ENCODE data around the gene BSPRY.
"Not testable (repeated sequence)": the region's sequence is repeated elsewhere in the genome, so short reads cannot be mapped to it uniquely, and the experiment has no call there.

The BSPRY gene

GRCh38 chr9:113398796-113399195 lies 49.5 kb downstream of the BSPRY start:
- Histone ChIP-seq H3K27me3 (ENCODE audit: insufficient read depth, low read length) (no peaks in the 10 kb centered on the region), H2AFZ (ENCODE audit: low read depth, low read length) (no peak overlapping the region), H3K4me3 (ENCODE audit: low read length) (no peak overlapping the region), H3K36me3 (ENCODE audit: insufficient read depth, low read length) (peaks cover 3% of the 10 kb centered on the region), H3K9me3 (ENCODE audit: low read length) (peaks cover 2% of the 10 kb centered on the region), H3K4me1 (ENCODE audit: insufficient read depth, low read length) (peaks cover 9% of the 10 kb centered on the region)

GRCh38 chr9:113399646-113400200 lies 50.4 kb downstream of the BSPRY start:
- H3K4me3 ChIP-seq (ENCODE audit: low read length) = peak overlapping the region; percentile 67
- peaks cover 9% of the 10 kb centered on the region for H3K4me1 ChIP-seq (ENCODE audit: insufficient read depth, low read length)
- H3K9me3 ChIP-seq (ENCODE audit: low read length) = peaks cover 2% of the 10 kb centered on the region
- H3K36me3 ChIP-seq (ENCODE audit: insufficient read depth, low read length) = peaks cover 3% of the 10 kb centered on the region
- no peaks in the 10 kb centered on the region for H3K27me3 ChIP-seq (ENCODE audit: insufficient read depth, low read length)
- H2AFZ ChIP-seq (ENCODE audit: low read depth, low read length) = no peak overlapping the region

DNA sequence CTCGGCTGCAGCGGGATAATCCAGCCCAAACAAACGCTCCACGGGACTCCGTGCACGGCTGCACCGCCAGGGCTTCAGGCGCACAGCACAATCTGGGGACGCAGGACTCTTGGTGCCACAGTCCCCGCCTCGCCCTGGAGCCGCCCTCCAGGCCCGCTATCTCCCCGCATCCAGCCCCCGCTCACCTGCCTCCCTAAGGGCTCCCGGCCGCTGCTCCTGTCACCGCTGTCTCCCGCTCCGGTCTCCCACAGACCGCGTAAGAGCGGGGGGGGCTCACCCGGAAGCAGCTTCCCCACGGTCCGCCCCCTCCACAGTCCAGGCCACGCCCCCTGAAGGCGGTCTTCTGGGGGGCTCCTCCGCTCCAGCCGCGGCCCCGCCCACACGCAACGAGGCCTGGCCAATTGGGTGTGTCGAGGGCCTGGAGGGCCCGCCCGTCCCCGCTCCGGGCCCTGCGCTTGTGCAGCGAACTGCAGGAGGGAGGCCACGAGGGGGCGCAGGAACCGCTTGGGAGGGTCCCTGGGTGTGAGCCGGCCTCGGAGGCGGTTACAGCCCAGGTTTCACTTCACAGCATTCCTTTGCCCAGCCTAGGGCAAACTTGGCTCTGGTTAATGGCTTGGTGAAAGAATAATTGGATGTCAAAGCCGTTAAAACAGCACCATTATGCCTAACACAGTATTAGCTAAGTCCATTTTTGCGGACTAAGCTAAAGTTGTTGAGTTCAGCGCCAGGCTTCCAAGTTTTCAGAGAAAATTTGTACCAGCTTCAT lies 51.9 kb downstream of the BSPRY start, which contains the start of gene ALAD:
TSS of gene ALAD (minus strand) at position 258 of the 766 bp plus-strand sequence. CDS start 7,725 bp downstream, outside the sequence.
- no peaks in the 10 kb centered on the region for H3K9me3 ChIP-seq (ENCODE audit: low read length)
- no peaks in the 10 kb centered on the region for H3K27me3 ChIP-seq (ENCODE audit: insufficient read depth, low read length)
- H2AFZ ChIP-seq (ENCODE audit: low read depth, low read length) = peak within 1 kb of the TSS; percentile 93
- H3K4me1 ChIP-seq (ENCODE audit: insufficient read depth, low read length) = peaks cover 9% of the 10 kb centered on the region
- H3K4me3 ChIP-seq (ENCODE audit: low read length) = peak within 1 kb of the TSS; percentile 67
- H3K36me3 ChIP-seq (ENCODE audit: insufficient read depth, low read length) = peaks cover 3% of the 10 kb centered on the region

DNA sequence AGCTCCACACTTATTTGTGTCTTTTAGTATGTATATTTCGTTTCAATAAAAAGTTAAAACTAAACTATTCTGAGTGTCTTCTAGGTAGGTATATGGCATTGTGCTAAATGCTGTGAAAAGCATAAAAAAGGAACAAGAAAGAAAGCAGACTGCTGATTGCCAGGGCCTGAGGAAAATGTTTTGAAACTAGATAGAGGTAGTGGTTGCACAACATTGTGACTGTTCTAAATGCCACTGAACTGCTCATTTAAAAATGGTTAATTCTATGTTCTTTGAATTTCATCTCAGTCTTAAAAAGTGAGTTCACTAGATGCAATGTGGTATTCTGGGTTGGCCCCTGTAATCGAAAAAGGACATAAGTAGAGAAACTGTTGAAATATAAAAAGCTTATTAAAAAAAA lies 54.3 kb downstream of the BSPRY start:
- no peak overlapping the region for H2AFZ ChIP-seq (ENCODE audit: low read depth, low read length)
- H3K36me3 ChIP-seq (ENCODE audit: insufficient read depth, low read length) = peaks cover 17% of the 10 kb centered on the region
- no peak overlapping the region for H3K4me3 ChIP-seq (ENCODE audit: low read length)
- peaks cover 9% of the 10 kb centered on the region for H3K4me1 ChIP-seq (ENCODE audit: insufficient read depth, low read length)
- no peaks in the 10 kb centered on the region for H3K9me3 ChIP-seq (ENCODE audit: low read length)
- H3K27me3 ChIP-seq (ENCODE audit: insufficient read depth, low read length) = no peaks in the 10 kb centered on the region

DNA sequence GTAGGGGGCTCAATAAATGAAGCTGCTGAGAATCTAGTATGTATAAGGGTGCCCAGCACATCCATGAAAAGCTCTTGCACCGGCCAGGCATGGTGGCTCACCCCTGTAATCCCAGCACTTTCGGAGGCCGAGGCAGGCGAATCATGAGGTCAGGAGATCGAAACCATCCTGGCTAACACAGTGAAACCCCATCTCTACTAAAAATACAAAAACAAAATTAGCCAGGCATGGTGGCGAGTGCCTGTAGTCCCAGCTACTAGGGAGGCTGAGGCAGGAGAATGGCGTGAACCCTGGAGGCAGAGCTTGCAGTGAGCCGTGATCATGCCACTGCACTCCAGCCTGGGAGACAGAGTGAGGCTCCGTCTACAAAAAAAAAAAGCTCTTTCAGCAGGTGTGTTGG lies 57.0 kb downstream of the BSPRY start:
- H3K4me3 ChIP-seq (ENCODE audit: low read length); H3K9me3 ChIP-seq (ENCODE audit: low read length); H3K27me3 ChIP-seq (ENCODE audit: insufficient read depth, low read length); H2AFZ ChIP-seq (ENCODE audit: low read depth, low read length): not testable (repeated sequence)
- H3K4me1 ChIP-seq (ENCODE audit: insufficient read depth, low read length) = peaks cover 12% of the 10 kb centered on the region
- peaks cover 20% of the 10 kb centered on the region for H3K36me3 ChIP-seq (ENCODE audit: insufficient read depth, low read length)

GRCh38 chr9:113406873-113407511 lies 57.7 kb downstream of the BSPRY start:
- H3K36me3 ChIP-seq (ENCODE audit: insufficient read depth, low read length) = peaks cover 20% of the 10 kb centered on the region
- not testable (repeated sequence) for H2AFZ ChIP-seq (ENCODE audit: low read depth, low read length); H3K9me3 ChIP-seq (ENCODE audit: low read length); H3K4me3 ChIP-seq (ENCODE audit: low read length); H3K4me1 ChIP-seq (ENCODE audit: insufficient read depth, low read length); H3K27me3 ChIP-seq (ENCODE audit: insufficient read depth, low read length)

GRCh38 chr9:113409481-113409880 lies 60.1 kb downstream of the BSPRY start:
- Histone ChIP-seq H2AFZ (ENCODE audit: low read depth, low read length) (peak overlapping the region; percentile 70), H3K9me3 (ENCODE audit: low read length) (no peaks in the 10 kb centered on the region), H3K36me3 (ENCODE audit: insufficient read depth, low read length) (peaks cover 20% of the 10 kb centered on the region), H3K4me1 (ENCODE audit: insufficient read depth, low read length) (peaks cover 7% of the 10 kb centered on the region), H3K27me3 (ENCODE audit: insufficient read depth, low read length) (no peaks in the 10 kb centered on the region), H3K4me3 (ENCODE audit: low read length) (peak overlapping the region; percentile 64)

DNA sequence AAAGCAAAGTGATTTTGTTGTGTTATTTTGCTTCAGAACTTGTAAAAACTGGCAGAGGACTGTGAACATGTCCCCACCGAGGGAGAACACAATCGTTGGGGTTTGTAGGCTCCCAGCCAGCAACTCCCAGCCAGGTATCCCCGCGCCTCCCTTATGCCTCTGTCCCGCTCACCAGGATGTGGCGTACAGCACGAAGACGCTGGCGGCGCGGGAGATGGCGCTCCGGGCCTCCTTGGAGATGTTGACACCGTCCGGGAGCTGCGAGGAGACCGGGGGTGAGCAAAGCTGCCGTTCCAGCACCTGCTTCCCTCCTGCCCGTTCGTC lies 60.5 kb downstream of the BSPRY start:
- no peaks in the 10 kb centered on the region for H3K27me3 ChIP-seq (ENCODE audit: insufficient read depth, low read length)
- H2AFZ ChIP-seq (ENCODE audit: low read depth, low read length) = peak overlapping the region; percentile 70
- peaks cover 20% of the 10 kb centered on the region for H3K36me3 ChIP-seq (ENCODE audit: insufficient read depth, low read length)
- peak overlapping the region; percentile 64 for H3K4me3 ChIP-seq (ENCODE audit: low read length)
- H3K9me3 ChIP-seq (ENCODE audit: low read length) = no peaks in the 10 kb centered on the region
- peaks cover 7% of the 10 kb centered on the region for H3K4me1 ChIP-seq (ENCODE audit: insufficient read depth, low read length)

DNA sequence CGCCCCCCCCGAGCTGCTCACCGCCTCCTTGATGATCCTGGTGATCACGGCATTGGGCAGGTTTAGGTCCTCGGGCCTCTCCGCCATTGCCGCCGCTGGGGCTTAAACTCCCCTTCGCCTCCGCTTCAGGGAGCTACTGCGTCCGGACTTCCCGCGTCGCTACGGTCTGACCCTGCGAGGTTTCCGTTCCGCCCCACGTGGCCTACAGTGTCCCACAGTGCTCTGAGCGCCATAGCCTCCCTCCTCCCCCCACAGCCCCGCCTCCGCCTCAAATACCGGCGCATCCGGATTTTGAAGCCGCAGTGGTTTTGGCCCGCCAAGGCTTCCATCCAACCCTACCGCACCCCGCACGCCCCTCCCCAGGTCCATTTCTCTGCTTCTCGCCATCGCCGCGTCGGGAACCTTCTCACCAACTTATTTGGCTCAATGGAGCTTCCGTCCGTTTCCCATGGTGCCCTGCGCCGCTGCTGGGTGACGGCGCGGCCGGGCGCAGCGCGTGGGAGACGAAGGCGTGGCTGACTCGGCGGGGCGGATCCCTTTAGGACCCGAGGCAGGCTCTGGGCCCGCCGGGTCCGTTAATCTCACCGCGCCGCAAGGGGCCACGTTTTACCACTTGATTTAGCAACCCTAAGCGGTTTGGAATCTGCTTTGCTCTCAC lies 61.0 kb downstream of the BSPRY start, which contains the start of the genes C9orf43 and POLE3:
TSS of gene C9orf43 (plus strand) at position 541 of the 658 bp plus-strand sequence. CDS start 2,747 bp downstream, outside the sequence.
TSS of gene POLE3 (minus strand) at position 469 of the 658 bp plus-strand sequence. CDS start at position 87, 382 bp downstream.
- H2AFZ ChIP-seq (ENCODE audit: low read depth, low read length) = peak within 1 kb of the TSS; percentile 70

GRCh38 chr9:113416149-113416721 lies 66.9 kb downstream of the BSPRY start:
- H3K9me3 ChIP-seq (ENCODE audit: low read length) = no peaks in the 10 kb centered on the region
- H2AFZ ChIP-seq (ENCODE audit: low read depth, low read length) = no peak overlapping the region
- no peak overlapping the region for H3K4me3 ChIP-seq (ENCODE audit: low read length)
- no peaks in the 10 kb centered on the region for H3K27me3 ChIP-seq (ENCODE audit: insufficient read depth, low read length)
- no peaks in the 10 kb centered on the region for H3K4me1 ChIP-seq (ENCODE audit: insufficient read depth, low read length)
- H3K36me3 ChIP-seq (ENCODE audit: insufficient read depth, low read length) = no peaks in the 10 kb centered on the region

More for the DNA sequence above, 61.0 kb downstream of the BSPRY start, which contains the start of the genes C9orf43 and POLE3:
- H3K9me3 ChIP-seq (ENCODE audit: low read length) = no peaks in the 10 kb centered on the region
- H3K27me3 ChIP-seq (ENCODE audit: insufficient read depth, low read length) = no peaks in the 10 kb centered on the region
- H3K4me1 ChIP-seq (ENCODE audit: insufficient read depth, low read length) = peaks cover 7% of the 10 kb centered on the region
- peaks cover 20% of the 10 kb centered on the region for H3K36me3 ChIP-seq (ENCODE audit: insufficient read depth, low read length)
- peak within 1 kb of the TSS; percentile 64 for H3K4me3 ChIP-seq (ENCODE audit: low read length)

DNA sequence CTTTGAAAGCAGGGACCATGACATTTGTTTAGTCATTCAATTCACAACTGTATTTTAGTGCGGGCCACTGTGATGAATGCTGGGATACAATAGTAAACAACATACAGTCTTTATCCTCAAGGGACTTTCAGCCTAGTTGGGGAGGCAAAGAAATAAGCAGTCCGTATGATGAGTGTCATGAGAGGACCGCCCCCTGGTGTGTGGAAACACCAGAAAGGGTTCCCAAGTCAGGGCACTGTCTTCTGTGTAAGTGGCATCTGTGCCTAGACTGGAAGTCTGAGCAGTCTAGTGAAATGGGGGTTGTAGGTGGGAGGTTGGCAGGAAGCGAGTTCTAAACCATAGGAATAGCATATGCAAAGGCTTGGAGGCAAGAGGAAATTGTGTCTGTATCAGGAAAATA lies 68.0 kb downstream of the BSPRY start:
- no peaks in the 10 kb centered on the region for H3K4me1 ChIP-seq (ENCODE audit: insufficient read depth, low read length)

More for the DNA sequence above, 68.0 kb downstream of the BSPRY start:
- Histone ChIP-seq H3K36me3 (ENCODE audit: insufficient read depth, low read length) (no peaks in the 10 kb centered on the region), H3K9me3 (ENCODE audit: low read length) (no peaks in the 10 kb centered on the region), H3K27me3 (ENCODE audit: insufficient read depth, low read length) (no peaks in the 10 kb centered on the region), H2AFZ (ENCODE audit: low read depth, low read length) (no peak overlapping the region), H3K4me3 (ENCODE audit: low read length) (no peak overlapping the region)

All from neuron (in vitro differentiated cells).